Measurements from ENCODE around the gene PROC.

The PROC gene

GRCh38 chr2:127378720-127379119 is 39.5 kb upstream of the PROC start:
- DNase-seq (ENCODE audit: insufficient read length, low spot score) (no peak), FAIRE-seq (no peak)
- TF ChIP-seq CTCF (IDR thresholded peaks at IDR 0.05; ENCODE audit: insufficient read depth, missing control alignments) = no peak

GRCh38 chr2:127379712-127380355 is 38.4 kb upstream of the PROC start:
- FAIRE-seq (no peak), DNase-seq (ENCODE audit: insufficient read length, low spot score) (no peak)
- no peak for TF ChIP-seq CTCF (IDR thresholded peaks at IDR 0.05; ENCODE audit: insufficient read depth, missing control alignments)

- DNase-seq (ENCODE audit: insufficient read length, low spot score) (no peak), FAIRE-seq (peak; percentile 55)
- TF ChIP-seq CTCF (IDR thresholded peaks at IDR 0.05; ENCODE audit: insufficient read depth, missing control alignments) = no peak
These were observed 36.5 kb upstream of the PROC start for GRCh38 chr2:127381762-127382161.

- TF ChIP-seq CTCF (IDR thresholded peaks at IDR 0.05; ENCODE audit: insufficient read depth, missing control alignments) = no peak
- DNase-seq (ENCODE audit: insufficient read length, low spot score) (no peak), FAIRE-seq (no peak)
These were observed 35.4 kb upstream of the PROC start for GRCh38 chr2:127382831-127383230.

- TF ChIP-seq CTCF (IDR thresholded peaks at IDR 0.05; ENCODE audit: insufficient read depth, missing control alignments) = no peak
- DNase-seq (ENCODE audit: insufficient read length, low spot score) (no peak), FAIRE-seq (no peak)
These were observed 33.7 kb upstream of the PROC start for GRCh38 chr2:127384529-127384928.

- TF ChIP-seq CTCF (IDR thresholded peaks at IDR 0.05; ENCODE audit: insufficient read depth, missing control alignments) = no peak
- DNase-seq (ENCODE audit: insufficient read length, low spot score) = no peak
- peak; percentile 67 for FAIRE-seq
These were observed 32.0 kb upstream of the PROC start for GRCh38 chr2:127386246-127386645.

GRCh38 chr2:127386764-127387654 is 31.2 kb upstream of the PROC start:
- DNase-seq (ENCODE audit: insufficient read length, low spot score) (no peak), FAIRE-seq (no peak)
- no peak for TF ChIP-seq CTCF (IDR thresholded peaks at IDR 0.05; ENCODE audit: insufficient read depth, missing control alignments)

All from D721Med (cell line).